Measurements from ENCODE around the gene GRIFIN.
A peak's percentile ranks its signal among the peaks of the same experiment; 100 is the strongest.

The GRIFIN gene

DNA sequence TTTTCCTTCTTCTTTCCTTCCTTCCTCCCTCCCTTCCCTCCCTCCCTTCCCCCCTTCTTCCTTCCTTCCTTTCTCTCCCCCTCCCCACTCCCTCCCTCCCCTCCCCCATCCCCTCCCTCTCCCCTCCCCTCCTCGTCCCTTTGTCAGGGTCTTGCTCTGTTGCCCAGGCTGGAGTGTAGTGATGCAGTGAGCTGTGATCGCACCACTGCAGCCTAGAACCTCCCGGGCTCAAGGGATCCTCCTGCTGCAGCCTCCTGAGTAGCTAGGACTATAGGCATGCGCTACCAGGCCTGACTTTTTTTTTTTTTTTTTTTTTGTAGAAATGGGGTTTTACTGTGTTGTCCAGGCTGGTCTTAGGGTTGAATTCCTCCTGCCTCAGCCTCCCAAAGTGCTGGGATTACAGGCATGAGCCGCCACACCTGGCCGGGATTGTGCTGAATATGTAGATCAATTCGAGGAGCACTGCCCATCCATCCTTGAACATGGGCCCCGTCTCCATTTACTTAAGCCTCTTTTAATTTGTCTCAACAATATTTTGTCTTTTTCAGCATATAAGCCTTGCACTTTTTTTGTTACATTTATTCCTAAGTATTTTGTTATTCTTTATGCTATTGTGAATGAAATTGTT lies 23.4 kb downstream of the GRIFIN start:
- DNase-seq (ENCODE audit: low read depth) = no peak
- no peak for TF ChIP-seq CTCF (conservative IDR thresholded peaks at IDR 0.05; ENCODE audit: low read depth, low read length)
- H3K4me3 ChIP-seq (ENCODE audit: low read length) = no peak overlapping the region

- no peak overlapping the region for H3K4me3 ChIP-seq (ENCODE audit: low read length)
- TF ChIP-seq CTCF (conservative IDR thresholded peaks at IDR 0.05; ENCODE audit: low read depth, low read length) = no peak
- no peak for DNase-seq (ENCODE audit: low read depth)
Observed at GRCh38 chr7:2452074-2452507, 24.1 kb downstream of the GRIFIN start.

GRCh38 chr7:2451171-2452073 lies 24.8 kb downstream of the GRIFIN start:
- peak; percentile 93 for TF ChIP-seq CTCF (conservative IDR thresholded peaks at IDR 0.05; ENCODE audit: low read depth, low read length)
- DNase-seq (ENCODE audit: low read depth) = no peak

DNA sequence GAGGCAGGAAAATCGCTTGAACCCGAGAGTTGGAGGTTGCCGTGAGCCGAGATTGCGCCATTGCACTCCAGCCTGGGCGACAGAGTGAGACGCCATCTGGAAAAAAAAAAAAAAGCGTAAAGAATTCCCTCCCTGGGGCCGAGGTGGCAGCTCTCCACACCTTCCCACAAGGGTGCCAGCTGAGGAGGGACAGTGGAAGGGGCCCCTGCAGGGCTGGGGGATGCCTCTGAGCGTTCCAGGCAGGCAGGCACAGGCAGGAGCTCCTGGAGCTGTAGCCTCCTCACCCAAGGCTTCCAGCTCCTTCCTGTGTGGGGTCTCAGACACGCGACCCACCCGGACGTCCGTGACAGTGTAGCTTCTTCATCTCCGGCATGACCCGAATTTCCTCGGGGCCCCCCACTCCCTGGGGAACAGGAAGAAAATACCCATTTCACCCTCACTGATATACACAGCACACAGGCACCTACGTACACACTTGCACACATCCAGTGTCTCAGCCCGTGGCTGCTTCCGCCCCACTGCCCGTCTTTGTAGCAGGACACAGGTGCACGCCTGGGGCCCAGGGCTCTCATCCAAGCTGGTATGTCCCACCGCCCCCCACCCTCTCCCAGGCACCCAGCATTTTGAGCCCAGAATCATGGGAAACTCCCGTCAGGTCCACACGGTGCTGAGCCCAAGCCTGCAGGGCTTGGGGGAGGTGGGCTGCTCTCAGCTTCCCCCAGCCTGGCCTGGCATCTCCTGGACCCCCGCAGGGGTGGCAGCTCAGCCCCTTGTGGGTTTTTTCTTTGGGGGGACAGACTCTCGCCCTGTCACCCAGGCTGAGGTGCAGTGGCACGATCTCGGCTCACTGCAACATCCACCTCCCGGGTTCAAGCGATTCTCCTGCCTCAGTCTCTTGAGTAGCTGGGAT lies 25.7 kb downstream of the GRIFIN start:
- no peak for TF ChIP-seq CTCF (conservative IDR thresholded peaks at IDR 0.05; ENCODE audit: low read depth, low read length)
- H3K4me3 ChIP-seq (ENCODE audit: low read length) = no peak overlapping the region
- no peak for DNase-seq (ENCODE audit: low read depth)

More at GRCh38 chr7:2451171-2452073, 24.8 kb downstream of the GRIFIN start:
- H3K4me3 ChIP-seq (ENCODE audit: low read length) = peak overlapping the region; percentile 37

DNA sequence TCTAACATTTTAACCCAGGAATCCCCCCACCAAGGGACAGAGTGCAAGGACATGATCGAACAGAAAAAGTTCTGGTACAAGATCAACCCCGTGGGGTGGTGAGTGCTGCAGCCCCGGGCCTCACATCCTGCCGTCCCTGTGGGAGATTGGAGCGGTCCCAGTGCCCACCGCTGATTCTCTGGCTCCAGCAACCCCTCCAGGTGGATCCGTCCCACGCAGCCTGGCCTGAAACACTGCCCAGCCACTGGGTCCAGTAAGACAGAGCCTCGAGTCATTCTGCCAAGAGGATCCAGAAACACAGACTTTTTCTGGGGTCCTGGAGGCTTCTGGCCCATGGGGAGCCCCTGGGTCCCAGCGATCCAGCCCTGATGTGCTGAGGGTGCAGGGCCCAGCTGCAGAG lies 29.5 kb downstream of the GRIFIN start:
- no peak overlapping the region for H3K4me3 ChIP-seq (ENCODE audit: low read length)
- TF ChIP-seq CTCF (conservative IDR thresholded peaks at IDR 0.05; ENCODE audit: low read depth, low read length) = no peak
- DNase-seq (ENCODE audit: low read depth) = no peak

DNA sequence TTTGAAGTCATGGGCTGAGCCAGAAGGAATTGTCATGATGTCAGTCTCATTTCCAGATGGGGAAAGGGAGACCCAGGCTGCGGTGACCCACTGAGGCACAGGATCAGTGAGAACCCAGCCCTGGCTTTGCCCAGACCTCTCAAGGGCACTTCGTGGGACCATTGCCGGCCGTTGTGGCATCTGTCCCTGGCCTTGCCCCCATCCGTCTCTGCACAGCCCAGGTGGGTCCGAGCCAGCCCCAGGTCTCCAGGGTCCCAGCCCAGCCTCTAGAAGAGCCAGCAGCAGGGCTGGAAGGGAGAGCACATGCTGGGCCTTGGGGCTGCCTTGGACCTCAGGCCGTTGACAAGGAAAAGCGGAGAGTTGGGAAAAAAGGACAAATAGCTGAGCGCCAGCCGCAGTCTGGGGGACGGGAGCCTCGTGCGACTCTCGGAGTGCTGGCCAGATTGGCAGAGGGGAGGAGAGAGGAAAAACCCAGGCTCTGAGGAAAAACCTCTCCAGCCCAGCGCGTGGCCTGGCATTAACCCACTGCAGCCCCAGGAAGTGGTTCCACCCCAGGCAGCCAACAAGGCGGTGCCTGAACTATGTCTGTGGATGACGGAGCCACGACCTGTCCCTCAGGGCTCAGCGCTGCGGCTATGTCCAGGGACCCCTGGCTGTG lies 30.2 kb downstream of the GRIFIN start:
- TF ChIP-seq CTCF (conservative IDR thresholded peaks at IDR 0.05; ENCODE audit: low read depth, low read length) = no peak
- no peak overlapping the region for H3K4me3 ChIP-seq (ENCODE audit: low read length)
- no peak for DNase-seq (ENCODE audit: low read depth)
